Measurements from ENCODE around the gene PTPRK.

GRCh38 chr6:128554302-128554701 lies 33.9 kb upstream of the PTPRK start:
- TF ChIP-seq POLR2AphosphoS5 (IDR thresholded peaks at IDR 0.05; ENCODE audit: low read depth) (no peak), EZH2 (IDR thresholded peaks at IDR 0.05; ENCODE audit: low read depth, unreplicated experiment) (no peak), CREB1 (CRISPR knock-in tag; IDR thresholded peaks at IDR 0.05; ENCODE audit: low read depth) (no peak), STAT1 (IDR thresholded peaks at IDR 0.05; ENCODE audit: unreplicated experiment) (no peak), JUNB (IDR thresholded peaks at IDR 0.05; ENCODE audit: unreplicated experiment) (no peak), EZH2phosphoT487 (IDR thresholded peaks at IDR 0.05; ENCODE audit: unreplicated experiment) (no peak)
- TF ChIP-seq, protein P1, sequence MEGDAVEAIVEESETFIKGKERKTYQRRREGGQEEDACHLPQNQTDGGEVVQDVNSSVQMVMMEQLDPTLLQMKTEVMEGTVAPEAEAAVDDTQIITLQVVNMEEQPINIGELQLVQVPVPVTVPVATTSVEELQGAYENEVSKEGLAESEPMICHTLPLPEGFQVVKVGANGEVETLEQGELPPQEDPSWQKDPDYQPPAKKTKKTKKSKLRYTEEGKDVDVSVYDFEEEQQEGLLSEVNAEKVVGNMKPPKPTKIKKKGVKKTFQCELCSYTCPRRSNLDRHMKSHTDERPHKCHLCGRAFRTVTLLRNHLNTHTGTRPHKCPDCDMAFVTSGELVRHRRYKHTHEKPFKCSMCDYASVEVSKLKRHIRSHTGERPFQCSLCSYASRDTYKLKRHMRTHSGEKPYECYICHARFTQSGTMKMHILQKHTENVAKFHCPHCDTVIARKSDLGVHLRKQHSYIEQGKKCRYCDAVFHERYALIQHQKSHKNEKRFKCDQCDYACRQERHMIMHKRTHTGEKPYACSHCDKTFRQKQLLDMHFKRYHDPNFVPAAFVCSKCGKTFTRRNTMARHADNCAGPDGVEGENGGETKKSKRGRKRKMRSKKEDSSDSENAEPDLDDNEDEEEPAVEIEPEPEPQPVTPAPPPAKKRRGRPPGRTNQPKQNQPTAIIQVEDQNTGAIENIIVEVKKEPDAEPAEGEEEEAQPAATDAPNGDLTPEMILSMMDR (conservative IDR thresholded peaks at IDR 0.05; ENCODE audit: low read depth in 2 of 2), result no peak
